Measurements from ENCODE around the gene B3GLCT.

GRCh38 chr13:31328549-31329235 is 128.9 kb downstream of the B3GLCT start:
- TF ChIP-seq CTCF (IDR thresholded peaks at IDR 0.05; ENCODE audit: poor library complexity) (no peak), EZH2 (IDR thresholded peaks at IDR 0.05; ENCODE audit: borderline replicate concordance) (no peak), EZH2phosphoT487 (IDR thresholded peaks at IDR 0.05; ENCODE audit: low read depth, severe bottlenecking, unreplicated experiment) (no peak)

Measured in hepatocyte (in vitro differentiated cells).